Stimulated activated CD8-positive, alpha-beta memory T cell treated with anti-CD3 and anti-CD28 coated beads, Interleukin-7, amount 100 ng/mL, for 1 hour (primary cell): Measurements from ENCODE around the gene SLC39A7.

Experiments
- DNase-seq, 2 donors: peaks; one replicate each; pipeline ENCODE4 v3.0.0-alpha.2; 2020; ENCODE audit warnings: low read depth in 2 of 2

SLC39A7 gene

GRCh38 chr6:33190504-33191107 lies 10.1 kb upstream of the SLC39A7 start:
- DNase-seq = no peak

- no peak for DNase-seq
Observed at GRCh38 chr6:33191383-33192104, 9.1 kb upstream of the SLC39A7 start.

- no peak for DNase-seq
Observed at GRCh38 chr6:33192105-33192646, 8.5 kb upstream of the SLC39A7 start, which contains the start of gene COL11A2. Gene COL11A2 (minus strand): TSS chr6:33192467. CDS start chr6:33192240, 227 bp downstream.

GRCh38 chr6:33192671-33193602 lies 7.7 kb upstream of the SLC39A7 start:
- DNase-seq = no peak

GRCh38 chr6:33193619-33194018 lies 7.0 kb upstream of the SLC39A7 start:
- no peak for DNase-seq

- no peak for DNase-seq
Observed at GRCh38 chr6:33194431-33194979, 6.2 kb upstream of the SLC39A7 start.

GRCh38 chr6:33195304-33196165 lies 5.1 kb upstream of the SLC39A7 start:
- DNase-seq = no peak

- no peak for DNase-seq
Observed at GRCh38 chr6:33197431-33198048, 3.1 kb upstream of the SLC39A7 start.

- no peak for DNase-seq
Observed at GRCh38 chr6:33198159-33198852, 2.4 kb upstream of the SLC39A7 start.

- no peak for DNase-seq
Observed at GRCh38 chr6:33198853-33199436, 1.7 kb upstream of the SLC39A7 start.

- DNase-seq = peak in 1 of 2 donors; percentile 34
Observed at GRCh38 chr6:33199687-33200218, 914 bp upstream of the SLC39A7 start.

- no peak for DNase-seq
Observed at GRCh38 chr6:33201147-33201545, 479 bp downstream of the SLC39A7 start.

- DNase-seq = no peak
Observed at GRCh38 chr6:33201935-33202334, 1.3 kb downstream of the SLC39A7 start.

GRCh38 chr6:33202799-33203198 lies 2.1 kb downstream of the SLC39A7 start:
- DNase-seq = no peak

GRCh38 chr6:33203443-33204164 lies 2.9 kb downstream of the SLC39A7 start:
- no peak for DNase-seq

- no peak for DNase-seq
Observed at GRCh38 chr6:33204165-33204414, 3.4 kb downstream of the SLC39A7 start.

- peak; percentile 77 to 87 for DNase-seq
Observed at GRCh38 chr6:33204415-33205190, 3.9 kb downstream of the SLC39A7 start, which contains the start of gene HSD17B8. Gene HSD17B8 (plus strand): TSS chr6:33204655. CDS start chr6:33204669, 14 bp downstream.
